GM23338 (cell line): ENCODE data around the gene NCAN. TPM values are rescaled to one million over a fixed set of nuclear protein-coding genes. Genes with fewer than 3 reads are reported as not detected.

Experiments
- ATAC-seq: fragments of 200-7000 bp; cut with Tn5 transposase; 3 replicates; pipeline ENCODE4 v1.9.1; 2020
- DNase-seq: peaks from one replicate; pipeline ENCODE4 v3.0.0-alpha.2; 2015; ENCODE audit warnings: low spot score
- H2AFZ ChIP-seq: fragments of 200-600 bp; sonication (generic); 2 replicates; pipeline ENCODE4 v1.8.0; 2016; ENCODE audit warnings: antibody characterized with exemption, mild to moderate bottlenecking, moderate library complexity
- H3F3A ChIP-seq: fragments of 200-600 bp; sonication (generic); replicated peaks from 2 replicates; pipeline ENCODE4 v1.8.0; 2017; ENCODE audit warnings: antibody characterized with exemption, mixed run types, low read depth
- H3K27ac ChIP-seq: fragments of 200-600 bp; sonication (generic); 2 replicates; pipeline ENCODE4 v1.6.1; 2016; ENCODE audit warnings: low read depth
- H3K27me3 ChIP-seq: fragments of 200-600 bp; sonication (generic); 2 replicates; pipeline ENCODE4 v1.8.0; 2016; ENCODE audit warnings: mild to moderate bottlenecking, mixed run types, moderate library complexity; ENCODE audit not compliant: insufficient read depth
- H3K36me3 ChIP-seq: fragments of 200-600 bp; sonication (generic); 2 replicates; pipeline ENCODE4 v1.8.0; 2016; ENCODE audit warnings: mild to moderate bottlenecking; ENCODE audit not compliant: insufficient read depth
- H3K4me1 ChIP-seq: fragments of 200-600 bp; sonication (generic); 2 replicates; pipeline ENCODE4 v1.8.0; 2016; ENCODE audit warnings: mild to moderate bottlenecking, moderate library complexity; ENCODE audit not compliant: insufficient read depth
- H3K4me2 ChIP-seq: fragments of 200-600 bp; sonication (generic); 2 replicates; pipeline ENCODE4 v1.7.1; 2017; ENCODE audit warnings: mixed run types
- H3K4me3 ChIP-seq: fragments of 200-600 bp; sonication (generic); 2 replicates; pipeline ENCODE4 v1.6.1; 2016; ENCODE audit warnings: mixed run types
- H3K79me2 ChIP-seq: fragments of 200-600 bp; sonication (generic); replicated peaks from 2 replicates; pipeline ENCODE4 v1.8.0; 2017; ENCODE audit warnings: mild to moderate bottlenecking; ENCODE audit not compliant: insufficient read depth
- H3K9me2 ChIP-seq: fragments of 200-600 bp; sonication (generic); 2 replicates; pipeline ENCODE4 v1.8.0; 2017; ENCODE audit not compliant: insufficient read depth
- H4K20me1 ChIP-seq: fragments of 200-600 bp; sonication (generic); replicated peaks from 2 replicates; pipeline ENCODE4 v1.8.0; 2017; ENCODE audit warnings: mild to moderate bottlenecking; ENCODE audit not compliant: insufficient read depth
- H3K27ac Mint-ChIP-seq: 2 replicates; pipeline ENCODE4 v1.8.0; 2020; ENCODE audit warnings: inconsistent platforms, mild to moderate bottlenecking, moderate library complexity, mixed read lengths
- H3K27me3 Mint-ChIP-seq: 3 replicates; pipeline ENCODE4 v1.8.0; 2022; ENCODE audit warnings: low read depth, mild to moderate bottlenecking, moderate library complexity, mixed read lengths, inconsistent platforms; ENCODE audit not compliant: insufficient read depth, poor library complexity
- H3K36me3 Mint-ChIP-seq: 3 replicates; pipeline ENCODE4 v1.8.0; 2021; ENCODE audit warnings: low read depth, mild to moderate bottlenecking, inconsistent platforms, moderate library complexity, mixed read lengths
- H3K4me1 Mint-ChIP-seq: 3 replicates; pipeline ENCODE4 v1.8.0; 2020; ENCODE audit warnings: mild to moderate bottlenecking, inconsistent platforms, mixed read lengths
- H3K4me3 Mint-ChIP-seq: 3 replicates; pipeline ENCODE4 v1.8.0; 2021; ENCODE audit warnings: moderate library complexity, mild to moderate bottlenecking, inconsistent platforms, mixed read lengths
- H3K9me3 Mint-ChIP-seq: 3 replicates; pipeline ENCODE4 v1.8.0; 2020; ENCODE audit warnings: moderate library complexity, mild to moderate bottlenecking, inconsistent platforms, mixed read lengths
- CREB1 ChIP-seq: fragments of 250-450 bp; sonication (Bioruptor Pico); IDR thresholded peaks from 2 replicates; pipeline ENCODE4 v1.5.0; 2020; ENCODE audit warnings: low read depth, mild to moderate bottlenecking, moderate library complexity
- CTCF ChIP-seq, 2 experiments: fragments of 200-600 bp in 1 of 2; sonication (generic) in 1 of 2; conservative IDR thresholded peaks; 2 replicates each; pipeline versions ENCODE4 v1.5.1 to v1.6.1; 2016 to 2017; ENCODE audit warnings: antibody characterized with exemption in 2 of 2, low read depth in 2 of 2, mild to moderate bottlenecking in 2 of 2, moderate library complexity in 1 of 2
- ETS1 ChIP-seq: IDR thresholded peaks from 2 replicates; pipeline ENCODE4 v1.6.1; 2016; ENCODE audit warnings: antibody characterized with exemption
- EZH2 ChIP-seq: fragments of 200-600 bp; sonication (generic); IDR thresholded peaks from one replicate; pipeline ENCODE4 v1.8.0; 2017; ENCODE audit warnings: antibody characterized with exemption, mild to moderate bottlenecking, low read depth; ENCODE audit not compliant: unreplicated experiment
- EZH2phosphoT487 ChIP-seq: fragments of 200-600 bp; sonication (generic); IDR thresholded peaks from one replicate; pipeline ENCODE4 v1.8.1; 2018; ENCODE audit warnings: antibody characterized with exemption; ENCODE audit not compliant: unreplicated experiment
- JUNB ChIP-seq: IDR thresholded peaks from one replicate; pipeline ENCODE4 v1.6.1; 2016; ENCODE audit warnings: antibody characterized with exemption; ENCODE audit not compliant: unreplicated experiment
- NANOG ChIP-seq: IDR thresholded peaks from 2 replicates; pipeline ENCODE4 v1.6.1; 2016; ENCODE audit warnings: antibody characterized with exemption, borderline replicate concordance
- POLR2AphosphoS5 ChIP-seq: IDR thresholded peaks from 2 replicates; pipeline ENCODE4 v1.6.1; 2016; ENCODE audit warnings: antibody characterized with exemption, low read depth
- REST ChIP-seq: IDR thresholded peaks from one replicate; pipeline ENCODE4 v1.6.1; 2018; ENCODE audit warnings: antibody characterized with exemption; ENCODE audit not compliant: unreplicated experiment
- STAT1 ChIP-seq: IDR thresholded peaks from one replicate; pipeline ENCODE4 v1.6.1; 2016; ENCODE audit warnings: antibody characterized with exemption; ENCODE audit not compliant: unreplicated experiment
- ZNF114 ChIP-seq: fragments of 250-450 bp; sonication (Bioruptor Pico); IDR thresholded peaks from 2 replicates; pipeline ENCODE4 v1.5.0; 2020; ENCODE audit warnings: mild to moderate bottlenecking, moderate library complexity
- ZNF331 ChIP-seq: fragments of 250-450 bp; sonication (Bioruptor Pico); IDR thresholded peaks from 2 replicates; pipeline ENCODE4 v1.5.0; 2020; ENCODE audit warnings: low read depth, mild to moderate bottlenecking, moderate library complexity
- ZNF462 ChIP-seq: fragments of 250-450 bp; sonication (Bioruptor Pico); IDR thresholded peaks from 2 replicates; pipeline ENCODE4 v1.5.0; 2020; ENCODE audit warnings: mild to moderate bottlenecking, moderate library complexity
- polyA plus RNA-seq: library from polyadenylated mRNA; unstranded; fragments of >200 nt; fragmentation: Nextera tagmentation; extraction: Ambion mirVana; gene quantifications from 2 replicates; pipeline ENCODE4 v1.2.1, GENCODE V29; 2016
- total RNA-seq: library from RNA; depleted of rRNA; stranded (reverse); fragments of >200 nt; shearing (Covaris generic); gene quantifications from 2 replicates; pipeline ENCODE4 v1.2.3, GENCODE V29; 2014

Gene NCAN
- total and polyA plus RNA-seq, 2 experiments from 2014 or later, result 1.8 to 9.4 TPM

GRCh38 chr19:19240476-19240875 is 28.7 kb downstream of the NCAN start:
- peaks cover 4% of the 10 kb centered on the region; the same call in 1 of the 2 replicates for H3K9me2 ChIP-seq
- H3K27ac Mint-ChIP-seq, result no peak overlapping the region
- no peak overlapping the region for H3K4me3 ChIP-seq
- no peak for ATAC-seq
- no peaks in the 10 kb centered on the region for H3K27me3 ChIP-seq
- no peaks in the 10 kb centered on the region for H3K4me1 ChIP-seq
- DNase-seq, result no peak
- H3K79me2 ChIP-seq, result no peaks in the 10 kb centered on the region
- TF ChIP-seq ZNF114 (CRISPR knock-in tag) (no peak), ZNF462 (CRISPR knock-in tag) (no peak), CTCF (conservative IDR thresholded peaks at IDR 0.05; ENCODE audit: low read depth in 2 of 2) (no peak), ZNF331 (CRISPR knock-in tag) (no peak), JUNB (no peak), EZH2 (no peak), EZH2phosphoT487 (no peak), POLR2AphosphoS5 (no peak), ETS1 (no peak), CREB1 (CRISPR knock-in tag) (no peak), STAT1 (no peak), NANOG (no peak), REST (no peak)
- H3K9me3 Mint-ChIP-seq, result peaks cover 14% of the 10 kb centered on the region
- no peak overlapping the region for H3K27ac ChIP-seq
- no peak overlapping the region for H3K4me2 ChIP-seq
- H3F3A ChIP-seq, result no peaks in the 10 kb centered on the region
- peaks cover 9% of the 10 kb centered on the region; the same call in 2 of the 3 replicates for H3K36me3 Mint-ChIP-seq
- no peaks in the 10 kb centered on the region for H4K20me1 ChIP-seq
- H3K4me3 Mint-ChIP-seq, result no peak overlapping the region
- H3K4me1 Mint-ChIP-seq, result no peaks in the 10 kb centered on the region
- no peaks in the 10 kb centered on the region for H3K36me3 ChIP-seq
- no peak overlapping the region for H2AFZ ChIP-seq
- H3K27me3 Mint-ChIP-seq, result peaks cover 7% of the 10 kb centered on the region
